Calu3 (cell line): ENCODE results near the gene HIVEP3. TPM values are rescaled to one million over a fixed set of nuclear protein-coding genes. Genes with fewer than 3 reads are reported as not detected.

Source experiments
- BruUV-seq: library from RNA; stranded (reverse); fragments of 400-500 nt; replicated peaks from 2 replicates; lab custom pipeline; 2021; lab: Mats Ljungman, UMichigan
- CTCF ChIA-PET: fragments of 300-600 bp; sonication (Branson Sonifier 250); formaldehyde crosslinking; loops from one replicate; lab custom pipeline; 2022; ENCODE audit warnings: antibody characterized with exemption; lab: Charles Lee
- DNase-seq: peaks from one replicate; pipeline ENCODE4 v3.0.0; 2022
- H3K27ac Mint-ChIP-seq: one replicate; pipeline ENCODE4 v1.8.0; 2022; ENCODE audit warnings: mixed read lengths; ENCODE audit not compliant: unreplicated experiment
- H3K27me3 Mint-ChIP-seq: one replicate; pipeline ENCODE4 v1.8.0; 2022; ENCODE audit warnings: mixed read lengths; ENCODE audit not compliant: unreplicated experiment
- H3K36me3 Mint-ChIP-seq: one replicate; pipeline ENCODE4 v1.8.0; 2022; ENCODE audit warnings: mild to moderate bottlenecking, moderate library complexity, mixed read lengths; ENCODE audit not compliant: insufficient read depth, unreplicated experiment
- H3K4me1 Mint-ChIP-seq: one replicate; pipeline ENCODE4 v1.8.0; 2022; ENCODE audit warnings: mild to moderate bottlenecking, low read depth, mixed read lengths; ENCODE audit not compliant: unreplicated experiment
- H3K4me3 Mint-ChIP-seq: one replicate; pipeline ENCODE4 v1.8.0; 2022; ENCODE audit warnings: mild to moderate bottlenecking, low read depth, moderate library complexity, mixed read lengths; ENCODE audit not compliant: unreplicated experiment
- H3K9me3 Mint-ChIP-seq: one replicate; pipeline ENCODE4 v1.8.0; 2022; ENCODE audit warnings: low read depth, mixed read lengths; ENCODE audit not compliant: unreplicated experiment
- CTCF ChIP-seq: fragments of 200-600 bp; IDR thresholded peaks from one replicate; pipeline ENCODE4 v1.8.0; 2022; ENCODE audit warnings: antibody characterized with exemption; ENCODE audit not compliant: unreplicated experiment
- intact Hi-C: fragments of 100-400 bp; cut with micrococcal nuclease; formaldehyde crosslinking; loops from one replicate; pipeline ENCODE4 v1.10.0; 2022; ENCODE audit not compliant: unreplicated experiment
- total RNA-seq: library from RNA; stranded (reverse); gene quantifications from 2 replicates; pipeline ENCODE4 v1.2.3, GENCODE V29; 2022

HIVEP3 gene
- total RNA-seq, 1 experiment from 2014 or later = 9.0 TPM

- Mint-ChIP-seq H3K27me3 (no peaks in the 10 kb centered on the region), H3K4me3 (no peak overlapping the region), H3K9me3 (no peaks in the 10 kb centered on the region), H3K36me3 (peaks cover 4% of the 10 kb centered on the region), H3K27ac (no peak overlapping the region), H3K4me1 (peaks cover 27% of the 10 kb centered on the region)
- CTCF ChIA-PET = interaction anchor here (0.6 kb wide), 1 partner anchor 400 kb away, joined by 6 read pairs; no protein-coding TSS in a partner anchor
- no peak for TF ChIP-seq CTCF
- intact Hi-C loops = no loop called here
- BruUV-seq = no TSS peak
- DNase-seq = no peak
Observed at GRCh38 chr1:41848216-41848952, 70.3 kb downstream of the HIVEP3 start.

- Mint-ChIP-seq H3K4me1 (peaks cover 31% of the 10 kb centered on the region), H3K4me3 (no peak overlapping the region), H3K27ac (no peak overlapping the region), H3K9me3 (no peaks in the 10 kb centered on the region), H3K27me3 (no peaks in the 10 kb centered on the region), H3K36me3 (peaks cover 4% of the 10 kb centered on the region)
- BruUV-seq = no TSS peak
- intact Hi-C loops = no loop called here
- CTCF ChIA-PET = interaction anchor here (0.6 kb wide), 1 partner anchor 399 kb away, joined by 6 read pairs; no protein-coding TSS in a partner anchor
- no peak for TF ChIP-seq CTCF
- DNase-seq = no peak
Observed at GRCh38 chr1:41847733-41848132, 71.0 kb downstream of the HIVEP3 start.

GRCh38 chr1:41846625-41847405 lies 71.9 kb downstream of the HIVEP3 start:
- CTCF ChIA-PET = no interaction called here
- Mint-ChIP-seq H3K4me3 (no peak overlapping the region), H3K27ac (no peak overlapping the region), H3K27me3 (no peaks in the 10 kb centered on the region), H3K36me3 (peaks cover 4% of the 10 kb centered on the region), H3K9me3 (no peaks in the 10 kb centered on the region), H3K4me1 (peaks cover 28% of the 10 kb centered on the region)
- no peak for DNase-seq
- no peak for TF ChIP-seq CTCF
- intact Hi-C loops = no loop called here
- no TSS peak for BruUV-seq

- TF ChIP-seq CTCF = no peak
- H3K36me3 Mint-ChIP-seq = peaks cover 4% of the 10 kb centered on the region
- H3K9me3 Mint-ChIP-seq = no peaks in the 10 kb centered on the region
- no TSS peak for BruUV-seq
- DNase-seq = no peak
- intact Hi-C loops = no loop called here
- H3K4me3 Mint-ChIP-seq = no peak overlapping the region
- H3K27ac Mint-ChIP-seq = no peak overlapping the region
- no peaks in the 10 kb centered on the region for H3K27me3 Mint-ChIP-seq
- H3K4me1 Mint-ChIP-seq = peaks cover 24% of the 10 kb centered on the region
- CTCF ChIA-PET = no interaction called here
Observed at GRCh38 chr1:41844781-41845272, 73.9 kb downstream of the HIVEP3 start.
